IMR-90 (cell line): Measurements from ENCODE around the gene PPOX. TPM values are rescaled to one million over a fixed set of nuclear protein-coding genes. Genes with fewer than 3 reads are reported as not detected.

Source experiments
- ATAC-seq: fragments of 200-7000 bp; cut with Tn5 transposase; 2 replicates; pipeline ENCODE4 v1.9.1; 2020; ENCODE audit warnings: low read depth, mild to moderate bottlenecking, moderate library complexity
- BruUV-seq: library from RNA; stranded (reverse); fragments of 400-500 nt; replicated peaks from 2 replicates; lab custom pipeline; 2021; lab: Mats Ljungman, UMichigan
- CTCF ChIA-PET: fragments of 300-600 bp; formaldehyde crosslinking; extraction: SDS; loops from one replicate; lab custom pipeline; 2021; ENCODE audit warnings: antibody characterized with exemption; lab: Yijun Ruan, JAX
- POLR2A ChIA-PET: fragments of 300-600 bp; sonication (Branson Sonifier 250); formaldehyde crosslinking; loops from one replicate; lab custom pipeline; 2022; ENCODE audit warnings: antibody characterized with exemption; ENCODE audit not compliant: unreplicated experiment; lab: Charles Lee
- DNase-seq: peaks from one replicate; pipeline ENCODE4 v3.0.0; 2013
- H2AFZ ChIP-seq: replicated peaks from 2 replicates; pipeline ENCODE3; 2013; ENCODE audit warnings: low read length, mild to moderate bottlenecking; ENCODE audit not compliant: poor library complexity
- H2AK5ac ChIP-seq: 2 replicates; pipeline ENCODE4 v1.6.1; 2013; ENCODE audit warnings: low read depth, low read length, inconsistent platforms
- H2AK9ac ChIP-seq: replicated peaks from 2 replicates; pipeline ENCODE3; 2013; ENCODE audit warnings: mild to moderate bottlenecking, low read depth, low read length, moderate library complexity; ENCODE audit not compliant: poor library complexity
- H2BK120ac ChIP-seq: 2 replicates; pipeline ENCODE4 v1.6.1; 2013; ENCODE audit warnings: low read depth, low read length, inconsistent platforms
- H2BK15ac ChIP-seq: 3 replicates; pipeline ENCODE4 v1.6.1; 2013; ENCODE audit warnings: low read depth, low read length, inconsistent platforms
- H2BK20ac ChIP-seq: 2 replicates; pipeline ENCODE4 v1.6.1; 2013; ENCODE audit warnings: low read depth, mild to moderate bottlenecking, inconsistent platforms, low read length, moderate library complexity
- H2BK5ac ChIP-seq: 2 replicates; pipeline ENCODE4 v1.6.1; 2013; ENCODE audit warnings: mild to moderate bottlenecking, low read depth, low read length, inconsistent platforms; ENCODE audit not compliant: poor library complexity, severe bottlenecking
- H3K14ac ChIP-seq: replicated peaks from 2 replicates; pipeline ENCODE4 v1.6.1; 2013; ENCODE audit warnings: low read depth, low read length, inconsistent platforms
- H3K18ac ChIP-seq: 2 replicates; pipeline ENCODE4 v1.6.1; 2013; ENCODE audit warnings: low read depth, low read length, control low read depth
- H3K23ac ChIP-seq: 2 replicates; pipeline ENCODE4 v1.6.1; 2013; ENCODE audit warnings: low read depth, low read length, inconsistent platforms
- H3K27ac ChIP-seq: 2 replicates; pipeline ENCODE4 v1.5.1; 2013; ENCODE audit warnings: mild to moderate bottlenecking, control low read depth, low read length; ENCODE audit not compliant: insufficient read depth
- H3K27me3 ChIP-seq: 2 replicates; pipeline ENCODE4 v1.6.1; 2013; ENCODE audit warnings: low read length; ENCODE audit not compliant: control insufficient read depth, insufficient read depth
- H3K36me3 ChIP-seq: 2 replicates; pipeline ENCODE4 v1.6.1; 2013; ENCODE audit warnings: low read length, mixed read lengths; ENCODE audit not compliant: control insufficient read depth, insufficient read depth
- H3K4ac ChIP-seq: 2 replicates; pipeline ENCODE4 v1.6.1; 2013; ENCODE audit warnings: low read depth, low read length, inconsistent platforms
- H3K4me1 ChIP-seq: 2 replicates; pipeline ENCODE4 v1.6.1; 2013; ENCODE audit warnings: low read length, mixed read lengths; ENCODE audit not compliant: control insufficient read depth, insufficient read depth
- H3K4me2 ChIP-seq: 2 replicates; pipeline ENCODE4 v1.6.1; 2013; ENCODE audit warnings: low read depth, mild to moderate bottlenecking, control low read depth, low read length, moderate library complexity
- H3K4me3 ChIP-seq: 2 replicates; pipeline ENCODE4 v1.5.1; 2013; ENCODE audit warnings: low read depth, mild to moderate bottlenecking, control low read depth, low read length, moderate library complexity; ENCODE audit not compliant: insufficient read depth
- H3K56ac ChIP-seq: 2 replicates; pipeline ENCODE4 v1.6.1; 2013; ENCODE audit warnings: low read length, inconsistent platforms; ENCODE audit not compliant: insufficient read depth; ENCODE audit errors: extremely low read depth
- H3K79me1 ChIP-seq, 2 experiments: 2 replicates each; pipeline ENCODE4 v1.6.1; 2013; ENCODE audit warnings: low read length in 2 of 2, inconsistent platforms in 1 of 2, low read depth in 1 of 2
- H3K9ac ChIP-seq: 2 replicates; pipeline ENCODE4 v1.6.1; 2013; ENCODE audit warnings: low read depth, low read length, control low read depth
- H3K9me1 ChIP-seq: 2 replicates; pipeline ENCODE4 v1.6.1; 2013; ENCODE audit warnings: low read length, inconsistent platforms; ENCODE audit not compliant: insufficient read depth
- H3K9me3 ChIP-seq: 2 replicates; pipeline ENCODE4 v1.6.1; 2013; ENCODE audit warnings: low read length; ENCODE audit not compliant: control insufficient read depth, insufficient read depth
- H4K20me1 ChIP-seq: 2 replicates; pipeline ENCODE4 v1.6.1; 2013; ENCODE audit warnings: low read length, inconsistent platforms; ENCODE audit not compliant: insufficient read depth
- H4K5ac ChIP-seq: 2 replicates; pipeline ENCODE4 v1.6.1; 2013; ENCODE audit warnings: mild to moderate bottlenecking, low read depth, low read length, control low read depth
- H4K8ac ChIP-seq, 2 experiments: 2 replicates each; pipeline ENCODE4 v1.6.1; 2013; ENCODE audit warnings: low read depth in 2 of 2, low read length in 2 of 2, control low read depth in 1 of 2, inconsistent platforms in 1 of 2
- H4K91ac ChIP-seq: 2 replicates; pipeline ENCODE4 v1.6.1; 2013; ENCODE audit warnings: low read depth, low read length, inconsistent platforms; ENCODE audit not compliant: insufficient read depth
- BHLHE40 ChIP-seq: fragments of 150-350 bp; IDR thresholded peaks from 2 replicates; pipeline ENCODE4 v1.6.1; 2016; ENCODE audit warnings: mild to moderate bottlenecking, low read depth, low read length
- CEBPB ChIP-seq: IDR thresholded peaks from 2 replicates; pipeline ENCODE4 v1.6.1; 2012; ENCODE audit warnings: low read depth, low read length, improper control_type of control experiment
- CHD1 ChIP-seq: IDR thresholded peaks from 2 replicates; pipeline ENCODE4 v1.6.1; 2012; ENCODE audit warnings: low read depth, low read length, improper control_type of control experiment
- FOS ChIP-seq: fragments of 150-350 bp; IDR thresholded peaks from 2 replicates; pipeline ENCODE4 v1.6.1; 2016; ENCODE audit warnings: low read depth, low read length
- MAFK ChIP-seq: IDR thresholded peaks from 2 replicates; pipeline ENCODE4 v1.6.1; 2012; ENCODE audit warnings: low read depth, low read length, improper control_type of control experiment
- MAZ ChIP-seq: IDR thresholded peaks from 2 replicates; pipeline ENCODE4 v1.6.1; 2012; ENCODE audit warnings: low read depth, mild to moderate bottlenecking, low read length, improper control_type of control experiment, moderate library complexity, borderline replicate concordance
- MXI1 ChIP-seq: IDR thresholded peaks from 2 replicates; pipeline ENCODE4 v1.6.1; 2012; ENCODE audit warnings: low read depth, mild to moderate bottlenecking, low read length, moderate library complexity, borderline replicate concordance
- NFE2L2 ChIP-seq: fragments of 150-350 bp; IDR thresholded peaks from 2 replicates; pipeline ENCODE4 v1.6.1; 2016; ENCODE audit warnings: low read depth, mild to moderate bottlenecking, low read length
- POLR2A ChIP-seq: IDR thresholded peaks from 2 replicates; pipeline ENCODE4 v1.6.1; 2012; ENCODE audit warnings: mild to moderate bottlenecking, low read depth, low read length
- RAD21 ChIP-seq: IDR thresholded peaks from 2 replicates; pipeline ENCODE4 v1.6.1; 2012; ENCODE audit warnings: low read length, improper control_type of control experiment
- RCOR1 ChIP-seq: IDR thresholded peaks from 2 replicates; pipeline ENCODE4 v1.6.1; 2012; ENCODE audit warnings: mild to moderate bottlenecking, low read length, improper control_type of control experiment; ENCODE audit not compliant: insufficient replicate concordance
- RFX5 ChIP-seq: IDR thresholded peaks from 2 replicates; pipeline ENCODE4 v1.8.0; 2012; ENCODE audit warnings: low read depth, mild to moderate bottlenecking, low read length, moderate library complexity
- SMC3 ChIP-seq: fragments of 150-350 bp; IDR thresholded peaks from 2 replicates; pipeline ENCODE4 v1.6.1; 2016; ENCODE audit warnings: low read depth, mild to moderate bottlenecking, antibody characterized with exemption, low read length, moderate library complexity
- WGBS, 2 experiments: methylation state at CpG; one replicate each; pipeline versions ENCODE4 v1.1.5 to v1.1.7; 2013; ENCODE audit warnings: missing lambda C conversion rate in 2 of 2; ENCODE audit not compliant: insufficient read length in 1 of 2; ENCODE audit errors: extremely low coverage in 2 of 2; 5-methylcytosine and 5-hydroxymethylcytosine counted together
- dilution Hi-C: fragments of 300-500 bp; cut with HindIII; formaldehyde crosslinking; loops from one replicate; pipeline ENCODE4 v1.14.3; 2018; ENCODE audit warnings: low sequenced_read_pairs; ENCODE audit not compliant: unreplicated experiment
- in situ Hi-C: fragments of 300-500 bp; cut with MboI; formaldehyde crosslinking; loops from 3 replicates; pipeline ENCODE4 v1.14.3; 2019; ENCODE audit warnings: low sequenced_read_pairs, inconsistent platforms, mixed read lengths
- intact Hi-C: fragments of 100-400 bp; cut with micrococcal nuclease; formaldehyde crosslinking; loops from 2 replicates; pipeline ENCODE4 v1.10.0; 2022
- polyA plus RNA-seq, 3 experiments: library from polyadenylated mRNA; depleted of rRNA; stranded (reverse); fragments of >200 nt; gene quantifications; 2 replicates each; pipeline ENCODE4 v1.2.3, GENCODE V29; 2012; ENCODE audit warnings: low replicate concordance in 1 of 3
- total RNA-seq: library from RNA; depleted of rRNA; stranded (reverse); fragments of >200 nt; gene quantifications from 2 replicates; pipeline ENCODE4 v1.2.3, GENCODE V29; 2012
- TF ChIP-seq, protein P1 (sequence below): fragments of 150-350 bp; IDR thresholded peaks from 2 replicates; pipeline ENCODE4 v1.6.1; 2017; ENCODE audit warnings: mild to moderate bottlenecking, antibody characterized with exemption, low read length, low read depth
- TF ChIP-seq, protein P2 (sequence below): conservative IDR thresholded peaks from 2 replicates; pipeline ENCODE4 v1.5.1; 2012; ENCODE audit warnings: mild to moderate bottlenecking, low read depth, low read length, improper control_type of control experiment

PPOX gene
- total and polyA plus RNA-seq, 2 of the 4 experiments (the other 2 are of a cell fraction) = 6.1 to 14.3 TPM

DNA sequence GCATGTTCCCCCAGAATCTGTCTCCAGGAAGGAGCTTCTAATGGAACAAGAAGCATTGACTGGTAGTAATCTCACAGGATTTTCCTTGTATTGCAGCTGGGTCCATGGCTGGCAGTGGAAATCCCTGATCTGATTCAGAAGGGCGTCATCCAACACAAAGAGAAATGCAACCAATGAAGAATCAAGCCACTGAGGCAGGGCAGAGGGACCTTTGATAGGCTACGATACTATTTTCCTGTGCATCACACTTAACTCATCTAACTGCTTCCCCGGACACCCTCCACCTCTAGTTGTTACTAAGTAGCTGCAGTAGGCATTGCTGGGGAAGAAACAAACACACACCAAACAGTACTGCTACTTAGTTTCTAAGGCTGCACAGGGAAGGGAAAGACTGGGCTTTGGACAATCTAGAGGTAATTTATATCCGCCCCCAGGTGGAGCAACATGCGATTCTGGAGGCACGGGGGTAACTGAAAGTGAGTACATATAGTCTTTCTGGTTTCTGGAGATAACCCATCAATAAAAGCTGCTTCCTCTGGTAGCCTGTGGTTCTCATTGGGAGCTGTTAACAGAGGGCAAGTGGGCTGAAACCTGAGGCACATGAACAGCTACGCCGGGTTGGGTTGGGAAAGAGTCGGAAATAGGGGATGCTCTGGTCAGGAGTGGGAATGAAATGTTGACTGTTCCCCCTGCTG lies 7.8 kb upstream of the PPOX start:
- peak overlapping the region; percentile 91; the same call in 1 of the 2 replicates for H3K4ac ChIP-seq
- peak overlapping the region; percentile 92 for H3K4me2 ChIP-seq
- H3K4me1 ChIP-seq = peaks cover 7% of the 10 kb centered on the region
- H2BK20ac ChIP-seq = no peak overlapping the region
- 77% methylated on average over 4 of the region's 9 CpGs; no CpG with 5 or more reads in 1 of the 2 experiments for WGBS, 2 experiments
- H4K20me1 ChIP-seq = no peaks in the 10 kb centered on the region
- no peaks in the 10 kb centered on the region for H3K27me3 ChIP-seq
- in situ Hi-C loops (no loop called here), intact Hi-C loops (no loop called here), dilution Hi-C loops (no loop called here)
- H2AK5ac ChIP-seq = peak overlapping the region; percentile 59; the same call in 1 of the 2 replicates
- no peak for ATAC-seq
- H2BK120ac ChIP-seq = no peak overlapping the region
- peaks cover 19% of the 10 kb centered on the region for H3K9me1 ChIP-seq
- no peak overlapping the region for H3K4me3 ChIP-seq
- H3K9me3 ChIP-seq = no peaks in the 10 kb centered on the region
- CTCF ChIA-PET = interaction anchor here (0.6 to 1.0 kb wide), 3 partner anchors 24 to 774 kb away, joined by 3 to 6 read pairs (median 4); no protein-coding TSS in a partner anchor
- no peak overlapping the region for H3K18ac ChIP-seq
- no peak overlapping the region for H3K23ac ChIP-seq
- peak overlapping the region; percentile 89 for H4K5ac ChIP-seq
- peak overlapping the region; percentile 72; the same call in 1 of the 2 replicates for H3K27ac ChIP-seq
- no peak overlapping the region for H2BK15ac ChIP-seq
- BruUV-seq = no TSS peak
- H3K36me3 ChIP-seq = peaks cover 28% of the 10 kb centered on the region
- H4K91ac ChIP-seq = no peak overlapping the region
- no peak overlapping the region for H2BK5ac ChIP-seq
- peak overlapping the region; percentile 85 to 98 for H4K8ac ChIP-seq
- no peak for DNase-seq
- peaks cover 23 to 51% of the 10 kb centered on the region in 2 experiments for H3K79me1 ChIP-seq
- H2AFZ ChIP-seq = peak overlapping the region; percentile 96
- H3K56ac ChIP-seq = no peak overlapping the region
- H2AK9ac ChIP-seq = peak overlapping the region; percentile 91
- 0 out of 2 replicates have a peak overlapping the region, but pooled peaks have one; percentile 29 for H3K14ac ChIP-seq
- POLR2A ChIA-PET = no interaction called here
- peak overlapping the region; percentile 78; the same call in 1 of the 2 replicates for H3K9ac ChIP-seq
- TF ChIP-seq POLR2A (no peak), MAZ (no peak), NFE2L2 (no peak), RAD21 (no peak), MAFK (no peak), MXI1 (no peak), CHD1 (no peak), RFX5 (no peak), RCOR1 (no peak), CEBPB (no peak), BHLHE40 (no peak), FOS (no peak), SMC3 (no peak)
- TF ChIP-seq, protein P1, sequence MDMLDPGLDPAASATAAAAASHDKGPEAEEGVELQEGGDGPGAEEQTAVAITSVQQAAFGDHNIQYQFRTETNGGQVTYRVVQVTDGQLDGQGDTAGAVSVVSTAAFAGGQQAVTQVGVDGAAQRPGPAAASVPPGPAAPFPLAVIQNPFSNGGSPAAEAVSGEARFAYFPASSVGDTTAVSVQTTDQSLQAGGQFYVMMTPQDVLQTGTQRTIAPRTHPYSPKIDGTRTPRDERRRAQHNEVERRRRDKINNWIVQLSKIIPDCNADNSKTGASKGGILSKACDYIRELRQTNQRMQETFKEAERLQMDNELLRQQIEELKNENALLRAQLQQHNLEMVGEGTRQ = no peak
- TF ChIP-seq, protein P2, sequence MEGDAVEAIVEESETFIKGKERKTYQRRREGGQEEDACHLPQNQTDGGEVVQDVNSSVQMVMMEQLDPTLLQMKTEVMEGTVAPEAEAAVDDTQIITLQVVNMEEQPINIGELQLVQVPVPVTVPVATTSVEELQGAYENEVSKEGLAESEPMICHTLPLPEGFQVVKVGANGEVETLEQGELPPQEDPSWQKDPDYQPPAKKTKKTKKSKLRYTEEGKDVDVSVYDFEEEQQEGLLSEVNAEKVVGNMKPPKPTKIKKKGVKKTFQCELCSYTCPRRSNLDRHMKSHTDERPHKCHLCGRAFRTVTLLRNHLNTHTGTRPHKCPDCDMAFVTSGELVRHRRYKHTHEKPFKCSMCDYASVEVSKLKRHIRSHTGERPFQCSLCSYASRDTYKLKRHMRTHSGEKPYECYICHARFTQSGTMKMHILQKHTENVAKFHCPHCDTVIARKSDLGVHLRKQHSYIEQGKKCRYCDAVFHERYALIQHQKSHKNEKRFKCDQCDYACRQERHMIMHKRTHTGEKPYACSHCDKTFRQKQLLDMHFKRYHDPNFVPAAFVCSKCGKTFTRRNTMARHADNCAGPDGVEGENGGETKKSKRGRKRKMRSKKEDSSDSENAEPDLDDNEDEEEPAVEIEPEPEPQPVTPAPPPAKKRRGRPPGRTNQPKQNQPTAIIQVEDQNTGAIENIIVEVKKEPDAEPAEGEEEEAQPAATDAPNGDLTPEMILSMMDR = no peak
